SJCRH30 (cell line): ENCODE results near the gene NPAS3. TPM values are rescaled to one million over a fixed set of nuclear protein-coding genes. Genes with fewer than 3 reads are reported as not detected.
A peak's percentile ranks its signal among the peaks of the same experiment; 100 is the strongest.

Experiments used
- DNase-seq, 2 experiments: peaks; one replicate each; pipeline ENCODE4 v3.0.0-alpha.2; 2015 to 2020
- H3K27ac ChIP-seq: fragments of 250-450 bp; sonication (Bioruptor Pico); 2 replicates; pipeline ENCODE4 v1.5.1; 2020; ENCODE audit warnings: mild to moderate bottlenecking, moderate library complexity
- H3K27me3 ChIP-seq: fragments of 250-450 bp; sonication (Bioruptor Pico); 2 replicates; pipeline ENCODE4 v1.5.1; 2020; ENCODE audit warnings: mild to moderate bottlenecking, moderate library complexity
- H3K36me3 ChIP-seq: fragments of 250-450 bp; sonication (Bioruptor Pico); 2 replicates; pipeline ENCODE4 v1.5.1; 2020; ENCODE audit warnings: mild to moderate bottlenecking, moderate library complexity
- H3K4me1 ChIP-seq: fragments of 250-450 bp; sonication (Bioruptor Pico); 2 replicates; pipeline ENCODE4 v1.5.1; 2020; ENCODE audit warnings: mild to moderate bottlenecking, moderate library complexity
- H3K4me3 ChIP-seq: fragments of 250-450 bp; sonication (Bioruptor Pico); 2 replicates; pipeline ENCODE4 v1.5.1; 2020; ENCODE audit warnings: mild to moderate bottlenecking, moderate library complexity
- H3K9me3 ChIP-seq: fragments of 250-450 bp; sonication (Bioruptor Pico); replicated peaks from 2 replicates; pipeline ENCODE4 v1.5.1; 2020; ENCODE audit warnings: mild to moderate bottlenecking, moderate library complexity
- total RNA-seq: library from RNA; depleted of rRNA; stranded (reverse); fragments of >200 nt; shearing (Covaris generic); gene quantifications from 2 replicates; pipeline ENCODE4 v1.2.3, GENCODE V29; 2014

The NPAS3 gene
- total RNA-seq, 1 experiment from 2014 or later = 1.8 TPM

DNA sequence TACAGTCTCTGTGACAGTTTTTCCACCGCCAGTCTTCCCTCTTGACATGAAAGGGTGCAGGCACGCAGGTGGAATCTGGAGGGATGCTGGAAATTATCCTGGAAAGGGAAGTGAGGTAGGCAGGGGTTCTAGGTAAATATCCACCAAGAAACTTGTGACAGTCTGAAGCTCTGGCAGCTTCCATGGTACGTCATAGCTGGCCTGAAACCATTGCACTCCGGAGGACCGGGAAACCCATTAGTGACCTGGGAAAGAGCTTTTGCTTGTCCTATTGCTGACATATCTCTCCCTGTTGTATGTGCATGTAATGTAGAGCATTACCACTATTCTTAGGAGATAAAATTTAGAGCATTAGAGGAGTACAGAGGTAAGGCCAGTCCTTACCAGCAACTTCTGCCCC is 736.2 kb downstream of the NPAS3 start:
- Histone ChIP-seq H3K9me3 (no peaks in the 10 kb centered on the region), H3K4me1 (peaks cover 12% of the 10 kb centered on the region), H3K36me3 (no peaks in the 10 kb centered on the region), H3K27me3 (no peaks in the 10 kb centered on the region), H3K27ac (no peak overlapping the region), H3K4me3 (no peak overlapping the region)
- no peak for DNase-seq

DNA sequence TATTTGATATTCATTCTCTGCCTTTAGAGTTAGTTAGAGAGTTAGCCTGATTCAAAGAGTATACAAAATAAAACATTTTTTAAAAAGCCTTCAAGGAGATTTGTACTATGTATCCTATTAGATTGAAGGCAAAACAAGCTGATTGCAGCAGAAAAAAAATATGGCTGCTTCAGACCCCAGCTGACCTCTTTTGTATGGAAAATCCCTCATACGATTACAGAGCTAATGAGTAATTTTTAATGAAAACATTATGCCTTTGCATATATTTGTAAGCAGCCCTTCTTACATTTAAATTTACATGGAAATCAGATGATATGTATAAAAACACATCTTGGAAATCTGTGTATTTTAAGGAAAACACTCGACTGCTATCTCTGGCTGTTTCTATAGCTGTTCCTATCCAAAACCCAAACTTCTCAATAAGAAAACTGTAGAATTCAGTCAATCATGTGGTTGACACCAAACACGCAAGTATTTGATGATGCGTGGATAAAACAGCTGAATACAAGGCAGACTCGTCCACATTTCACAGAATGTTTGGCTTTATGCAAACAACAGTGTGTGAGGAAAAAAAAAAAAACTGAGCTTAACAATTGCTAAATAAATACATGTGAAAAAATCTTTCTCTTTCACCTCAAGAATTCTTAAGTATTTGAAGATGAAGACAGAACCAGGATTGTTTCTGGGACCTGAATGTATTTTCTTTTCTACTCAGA is 736.9 kb downstream of the NPAS3 start:
- Histone ChIP-seq H3K27me3 (no peaks in the 10 kb centered on the region), H3K36me3 (no peaks in the 10 kb centered on the region), H3K9me3 (no peaks in the 10 kb centered on the region), H3K27ac (peak overlapping the region; percentile 32; the same call in 1 of the 2 replicates), H3K4me3 (peak overlapping the region; percentile 36), H3K4me1 (peaks cover 12% of the 10 kb centered on the region)
- no peak for DNase-seq

DNA sequence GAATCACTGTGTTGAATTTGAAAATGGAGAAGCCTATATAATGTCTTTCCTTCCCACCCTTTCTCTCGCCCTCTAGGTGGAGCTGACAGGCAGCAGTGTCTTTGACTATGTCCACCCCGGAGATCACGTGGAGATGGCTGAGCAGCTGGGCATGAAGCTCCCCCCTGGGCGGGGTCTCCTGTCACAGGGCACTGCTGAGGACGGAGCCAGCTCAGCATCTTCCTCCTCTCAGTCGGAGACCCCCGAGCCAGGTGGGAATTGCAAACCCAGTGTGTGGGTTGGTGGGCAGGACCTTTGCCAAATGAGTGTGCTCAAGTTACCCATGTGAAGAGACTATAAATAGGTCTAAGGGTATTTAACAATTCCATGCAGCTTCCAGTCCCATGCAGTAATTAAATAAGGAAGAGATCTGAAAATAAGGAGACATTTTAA is 737.5 kb downstream of the NPAS3 start:
- DNase-seq = peak; percentile 93
- H3K4me3 ChIP-seq = peak overlapping the region; percentile 36
- no peaks in the 10 kb centered on the region for H3K36me3 ChIP-seq
- no peaks in the 10 kb centered on the region for H3K9me3 ChIP-seq
- peak overlapping the region; percentile 32; the same call in 1 of the 2 replicates for H3K27ac ChIP-seq
- no peaks in the 10 kb centered on the region for H3K27me3 ChIP-seq
- H3K4me1 ChIP-seq = peaks cover 12% of the 10 kb centered on the region

DNA sequence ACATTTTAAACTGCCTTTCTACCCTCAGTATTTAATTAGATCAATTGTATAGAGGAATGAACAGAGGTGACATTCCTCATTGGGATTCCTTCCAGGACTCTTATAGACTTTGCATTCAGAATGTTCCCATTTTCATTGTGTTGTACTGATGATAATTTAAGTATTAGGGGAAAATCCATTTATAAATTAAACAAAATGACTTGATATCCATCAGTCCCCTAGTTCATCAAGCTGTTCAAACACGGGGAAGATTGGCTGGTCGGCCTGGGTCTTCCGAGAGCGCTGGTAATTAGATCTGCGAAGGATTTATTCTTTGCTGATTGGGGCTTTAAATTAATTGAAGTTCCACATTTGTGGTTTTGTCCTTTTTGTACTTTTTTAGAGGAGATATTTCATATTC is 738.2 kb downstream of the NPAS3 start:
- H3K4me3 ChIP-seq = no peak overlapping the region
- H3K27ac ChIP-seq = no peak overlapping the region
- H3K4me1 ChIP-seq = peaks cover 13% of the 10 kb centered on the region
- no peaks in the 10 kb centered on the region for H3K9me3 ChIP-seq
- no peak for DNase-seq
- H3K27me3 ChIP-seq = no peaks in the 10 kb centered on the region
- no peaks in the 10 kb centered on the region for H3K36me3 ChIP-seq

DNA sequence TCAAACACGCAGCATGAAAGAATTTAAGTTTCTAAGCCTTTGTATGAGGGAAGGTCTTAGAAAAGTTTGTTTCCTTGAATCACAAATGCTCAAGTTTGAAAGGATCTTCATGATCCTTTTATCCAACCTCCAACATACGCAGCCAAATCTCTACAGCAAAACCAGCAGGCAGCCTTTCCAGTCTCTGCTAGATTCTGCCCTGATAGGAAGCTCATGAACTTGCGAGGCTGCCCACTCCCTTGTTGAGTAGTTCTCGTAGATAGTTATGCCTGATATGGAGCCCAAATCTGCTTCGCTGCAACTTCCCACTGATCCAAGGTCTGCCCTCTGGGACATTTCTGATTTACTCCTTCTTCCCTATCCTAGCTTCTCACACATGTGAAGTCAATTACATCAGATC is 739.3 kb downstream of the NPAS3 start:
- Histone ChIP-seq H3K4me1 (peaks cover 25% of the 10 kb centered on the region), H3K4me3 (no peak overlapping the region), H3K27ac (no peak overlapping the region), H3K36me3 (no peaks in the 10 kb centered on the region), H3K9me3 (no peaks in the 10 kb centered on the region), H3K27me3 (no peaks in the 10 kb centered on the region)
- no peak for DNase-seq

DNA sequence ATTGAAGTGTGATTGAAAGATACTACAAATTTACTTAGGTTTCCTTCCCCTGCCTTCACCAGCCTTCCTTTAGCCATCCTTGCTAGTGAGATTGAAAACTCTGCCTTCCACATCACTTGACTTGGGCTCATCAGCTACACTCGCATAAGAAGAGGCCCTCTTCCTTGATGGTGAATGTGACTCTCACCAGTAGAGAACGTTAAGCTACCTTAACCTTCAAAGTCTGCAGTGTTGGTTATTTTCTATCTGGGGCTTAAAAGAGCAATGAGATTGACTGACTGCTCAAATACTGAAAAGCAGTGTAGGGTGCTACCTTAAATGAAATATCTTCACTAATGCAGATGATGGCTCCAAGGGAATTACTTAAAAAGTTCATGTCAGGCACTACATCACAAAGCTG is 740.3 kb downstream of the NPAS3 start:
- no peaks in the 10 kb centered on the region for H3K27me3 ChIP-seq
- no peaks in the 10 kb centered on the region for H3K9me3 ChIP-seq
- peaks cover 26% of the 10 kb centered on the region for H3K4me1 ChIP-seq
- DNase-seq = no peak
- H3K36me3 ChIP-seq = no peaks in the 10 kb centered on the region
- H3K27ac ChIP-seq = no peak overlapping the region
- H3K4me3 ChIP-seq = no peak overlapping the region

DNA sequence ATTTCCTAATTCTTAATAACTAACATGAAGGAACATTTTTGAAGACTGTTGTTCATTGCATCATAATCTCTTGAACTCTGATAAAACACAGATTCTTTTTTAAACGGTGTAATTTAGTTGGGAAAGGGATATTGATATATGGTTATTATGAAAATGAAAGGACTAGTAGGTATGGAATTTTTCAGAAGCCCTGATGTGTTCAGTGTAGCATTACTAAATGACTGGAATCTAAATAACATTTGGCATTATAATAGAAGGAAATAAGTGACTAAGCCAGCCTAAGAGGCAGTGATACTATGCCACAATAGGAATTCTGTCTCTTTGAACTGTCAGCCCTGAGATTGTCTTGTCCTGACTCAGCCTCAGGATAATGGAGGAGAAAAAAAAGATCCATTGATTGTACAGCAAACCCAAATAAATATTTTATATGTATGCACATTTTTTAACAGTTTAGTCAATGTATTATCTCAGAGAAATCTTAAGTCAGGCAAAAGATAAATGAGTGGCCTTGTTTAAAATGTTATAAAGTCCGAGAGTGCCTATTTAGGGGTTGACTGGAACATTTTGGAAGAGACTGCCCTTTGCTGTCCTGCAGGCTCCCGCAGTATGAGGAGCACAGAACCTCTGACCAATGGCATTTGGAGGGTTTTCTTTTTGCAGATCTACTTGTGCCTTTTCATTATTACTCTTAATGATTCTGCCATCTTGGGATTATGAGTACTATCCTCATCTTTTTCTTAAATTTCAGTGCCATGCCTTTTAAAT is 741.0 kb downstream of the NPAS3 start:
- Histone ChIP-seq H3K27ac (no peak overlapping the region), H3K4me1 (peaks cover 26% of the 10 kb centered on the region), H3K9me3 (no peaks in the 10 kb centered on the region), H3K4me3 (no peak overlapping the region), H3K36me3 (no peaks in the 10 kb centered on the region), H3K27me3 (no peaks in the 10 kb centered on the region)
- DNase-seq = no peak

DNA sequence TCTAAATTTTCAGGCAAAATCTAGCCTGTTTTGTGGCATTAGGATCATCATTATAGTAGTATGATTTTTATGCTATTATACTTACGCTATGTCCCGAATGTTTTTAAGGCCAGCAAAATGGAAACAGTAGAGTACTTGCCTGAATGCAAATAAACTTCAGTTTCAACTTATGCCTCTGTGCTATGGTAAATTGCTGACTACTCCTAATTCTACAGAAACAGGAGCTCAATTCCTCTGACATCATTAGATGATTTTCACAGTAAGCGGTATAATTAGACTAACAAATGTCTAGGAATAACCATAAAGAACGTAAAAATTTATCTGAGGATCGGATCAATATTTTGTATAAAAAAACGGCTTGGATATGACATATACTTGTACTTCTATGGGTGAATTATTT is 742.2 kb downstream of the NPAS3 start:
- no peak overlapping the region for H3K4me3 ChIP-seq
- H3K4me1 ChIP-seq = peaks cover 17% of the 10 kb centered on the region
- H3K36me3 ChIP-seq = no peaks in the 10 kb centered on the region
- no peak for DNase-seq
- H3K27me3 ChIP-seq = no peaks in the 10 kb centered on the region
- H3K9me3 ChIP-seq = no peaks in the 10 kb centered on the region
- H3K27ac ChIP-seq = no peak overlapping the region

DNA sequence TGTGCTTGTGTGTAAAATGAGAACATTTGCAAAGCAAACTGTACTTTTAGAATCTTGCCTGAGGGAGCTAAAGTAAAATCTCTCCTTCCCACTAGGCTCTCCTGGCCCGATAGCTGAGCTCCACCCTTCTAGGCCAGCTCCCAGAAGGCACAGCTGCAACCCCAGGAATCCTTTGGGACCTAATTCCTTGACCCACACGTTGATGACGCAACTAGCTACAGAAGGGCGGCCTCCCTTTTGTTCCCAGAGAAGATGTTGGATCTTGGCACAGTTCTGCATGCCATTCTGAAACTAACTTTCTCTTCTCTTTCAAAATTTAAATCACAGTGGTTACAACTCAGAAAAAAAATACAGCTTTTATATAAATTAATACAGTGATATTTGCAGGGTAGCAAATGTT is 744.1 kb downstream of the NPAS3 start:
- Histone ChIP-seq H3K36me3 (no peaks in the 10 kb centered on the region), H3K4me3 (no peak overlapping the region), H3K9me3 (no peaks in the 10 kb centered on the region), H3K27ac (peak overlapping the region; percentile 2; the same call in 1 of the 2 replicates), H3K4me1 (peaks cover 27% of the 10 kb centered on the region), H3K27me3 (no peaks in the 10 kb centered on the region)
- peak; percentile 78 to 84 for DNase-seq

DNA sequence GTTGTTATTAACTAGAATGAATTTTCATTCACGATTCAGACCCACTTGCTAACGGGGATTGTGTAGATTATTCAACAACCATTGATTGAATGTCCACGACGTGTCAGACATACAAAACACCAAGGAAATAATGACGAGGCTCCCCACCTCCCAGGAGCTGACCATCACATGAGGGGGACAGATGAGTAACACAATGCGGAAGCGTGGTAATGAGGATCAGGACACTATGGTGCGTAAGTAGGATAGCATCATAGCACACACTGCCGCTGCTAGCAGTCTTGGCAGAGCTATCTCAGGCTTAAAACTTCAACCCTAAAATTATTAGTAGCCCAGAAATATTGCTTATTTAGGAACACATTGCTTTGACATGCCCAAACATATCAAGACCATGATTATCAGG is 746.3 kb downstream of the NPAS3 start:
- H3K27me3 ChIP-seq = no peaks in the 10 kb centered on the region
- H3K36me3 ChIP-seq = no peaks in the 10 kb centered on the region
- H3K27ac ChIP-seq = no peak overlapping the region
- H3K4me3 ChIP-seq = no peak overlapping the region
- peaks cover 27% of the 10 kb centered on the region for H3K4me1 ChIP-seq
- H3K9me3 ChIP-seq = no peaks in the 10 kb centered on the region
- no peak for DNase-seq

DNA sequence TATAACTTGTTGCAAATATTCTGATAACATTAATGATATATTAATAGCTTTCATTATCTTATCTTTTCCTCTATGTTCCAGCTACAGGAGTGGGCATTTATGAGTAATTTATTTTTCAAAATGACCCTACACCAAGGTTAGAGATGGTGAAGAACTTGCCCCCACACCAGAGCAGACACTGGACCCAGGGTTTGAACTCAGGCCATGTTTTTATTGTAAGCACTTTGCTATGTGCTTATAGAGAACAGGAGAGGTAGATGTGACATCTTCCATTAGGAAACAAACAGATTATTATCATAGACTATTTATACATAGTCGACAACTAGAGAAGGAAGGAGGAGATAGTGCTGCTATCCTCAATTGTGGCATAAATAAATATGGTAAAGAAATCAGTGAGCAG is 747.0 kb downstream of the NPAS3 start:
- no peaks in the 10 kb centered on the region for H3K36me3 ChIP-seq
- no peaks in the 10 kb centered on the region for H3K9me3 ChIP-seq
- H3K4me1 ChIP-seq = peaks cover 27% of the 10 kb centered on the region
- H3K4me3 ChIP-seq = no peak overlapping the region
- DNase-seq = no peak
- no peak overlapping the region for H3K27ac ChIP-seq
- H3K27me3 ChIP-seq = no peaks in the 10 kb centered on the region

DNA sequence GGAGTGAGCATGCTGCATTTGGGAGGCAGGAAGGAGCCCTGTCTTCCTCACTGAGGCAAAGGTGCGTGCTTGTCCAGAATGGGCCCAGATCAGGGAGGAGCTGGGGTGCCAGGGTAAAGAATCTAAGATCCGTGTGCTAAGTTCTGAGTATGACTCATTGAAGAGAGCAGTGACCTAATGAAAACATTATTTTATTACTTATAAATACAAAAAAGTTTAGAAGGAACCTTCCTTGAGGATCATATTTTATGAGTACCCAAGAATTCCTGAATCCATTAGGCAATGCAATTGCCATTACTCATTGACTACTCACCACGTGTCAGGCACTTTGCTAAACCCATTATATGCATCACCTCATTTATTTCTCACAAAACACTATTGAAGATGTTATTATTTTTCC is 747.5 kb downstream of the NPAS3 start:
- DNase-seq = no peak
- Histone ChIP-seq H3K27me3 (no peaks in the 10 kb centered on the region), H3K36me3 (no peaks in the 10 kb centered on the region), H3K9me3 (no peaks in the 10 kb centered on the region), H3K27ac (peak overlapping the region; percentile 47; the same call in 1 of the 2 replicates), H3K4me1 (peaks cover 27% of the 10 kb centered on the region), H3K4me3 (no peak overlapping the region)

DNA sequence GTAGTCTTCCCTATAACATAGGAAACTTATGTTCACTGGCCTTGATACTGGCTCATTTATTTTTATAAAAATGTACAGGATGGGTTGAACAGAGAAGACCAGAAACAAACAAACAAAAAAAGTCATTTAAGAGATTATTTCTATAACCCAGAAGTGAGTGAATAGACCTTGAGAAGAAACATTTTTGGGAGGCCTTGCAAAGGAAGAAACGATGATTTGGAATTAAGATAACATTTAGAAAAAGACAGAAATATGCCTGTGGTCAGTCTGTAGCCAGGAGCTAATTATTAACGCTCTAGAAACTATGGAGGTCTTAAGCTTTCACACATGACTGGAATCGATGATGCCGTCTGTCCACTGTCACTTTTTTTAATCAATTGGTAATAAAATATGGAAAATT is 748.2 kb downstream of the NPAS3 start:
- peak overlapping the region; percentile 47; the same call in 1 of the 2 replicates for H3K27ac ChIP-seq

DNA sequence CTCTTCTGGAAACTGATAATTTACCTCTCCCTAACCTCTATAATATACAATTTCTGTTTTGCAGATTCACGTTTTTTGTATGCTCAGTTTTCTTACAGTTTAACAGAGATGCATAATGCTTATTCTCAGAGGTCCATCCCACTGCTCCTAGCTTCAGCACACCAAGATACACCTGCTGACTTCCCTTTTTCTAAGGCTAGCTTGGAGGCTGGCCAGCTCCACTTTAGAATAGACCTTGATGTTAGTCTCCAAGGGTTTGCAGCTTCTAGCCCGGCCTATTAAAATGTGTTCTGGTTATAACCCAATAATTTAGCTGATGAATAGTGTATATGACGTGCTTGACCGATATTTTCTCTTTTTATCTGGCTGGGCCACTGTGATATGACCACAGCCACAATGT is 751.0 kb downstream of the NPAS3 start:
- H3K36me3 ChIP-seq = no peaks in the 10 kb centered on the region
- no peaks in the 10 kb centered on the region for H3K27me3 ChIP-seq
- H3K4me1 ChIP-seq = peaks cover 13% of the 10 kb centered on the region
- H3K9me3 ChIP-seq = no peaks in the 10 kb centered on the region
- H3K4me3 ChIP-seq = no peak overlapping the region
- H3K27ac ChIP-seq = no peak overlapping the region
- no peak for DNase-seq

More for the DNA sequence above, 748.2 kb downstream of the NPAS3 start:
- H3K36me3 ChIP-seq = no peaks in the 10 kb centered on the region
- H3K27me3 ChIP-seq = no peaks in the 10 kb centered on the region
- no peak overlapping the region for H3K4me3 ChIP-seq
- no peak for DNase-seq
- peaks cover 26% of the 10 kb centered on the region for H3K4me1 ChIP-seq
- no peaks in the 10 kb centered on the region for H3K9me3 ChIP-seq

DNA sequence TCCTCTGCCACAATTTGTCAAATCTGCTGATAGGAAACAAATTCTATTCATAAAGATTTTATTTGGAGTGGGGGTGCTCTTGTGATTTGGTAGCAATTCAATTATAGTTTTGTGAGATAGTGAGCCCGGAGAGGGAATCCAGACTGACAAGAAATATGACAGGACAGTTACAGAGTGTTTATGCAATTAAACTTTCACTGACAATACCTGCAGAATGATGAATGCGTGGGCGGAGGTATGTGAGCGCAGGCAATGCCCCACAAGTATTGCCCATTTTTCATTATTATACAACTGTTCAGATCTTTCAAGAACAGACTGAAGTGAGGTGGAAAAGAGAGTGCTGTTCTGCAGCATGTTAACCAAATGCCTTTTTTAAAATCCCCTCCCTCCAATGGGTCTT is 753.2 kb downstream of the NPAS3 start:
- no peak for DNase-seq
- Histone ChIP-seq H3K9me3 (no peaks in the 10 kb centered on the region), H3K36me3 (no peaks in the 10 kb centered on the region), H3K4me3 (no peak overlapping the region), H3K27ac (no peak overlapping the region), H3K27me3 (no peaks in the 10 kb centered on the region), H3K4me1 (peaks cover 4% of the 10 kb centered on the region)
